Activated naive CD4-positive, alpha-beta T cell treated with anti-CD3 and anti-CD28 coated beads, Interleukin-2, amount 10 ng/mL, durations not matched to agents 5 hours and 36 hours (primary cell): ENCODE results near the gene PKDREJ. TPM values are rescaled to one million over a fixed set of nuclear protein-coding genes. Genes with fewer than 3 reads are reported as not detected.

Source experiments
- total RNA-seq, 2 experiments: library from RNA; stranded (reverse); gene quantifications; one replicate each; pipeline ENCODE4 v1.2.3, GENCODE V29; 2021

The PKDREJ gene
- total RNA-seq, result not detected

GRCh38 chr22:46263216-46263590, at the start of gene PKDREJ:
PKDREJ (minus strand) TSS chr22:46263343; CDS start chr22:46263322, 21 bp downstream.

GRCh38 chr22:46296257-46297150, 33.4 kb upstream of the PKDREJ start, which contains the start of gene GTSE1:
GTSE1 (plus strand) TSS chr22:46296870; CDS start chr22:46297401, 531 bp downstream.

GRCh38 chr22:46267431-46268279, 4.5 kb upstream of the PKDREJ start, which contains the start of gene TTC38:
TTC38 (plus strand) TSS chr22:46268008; CDS start chr22:46268040, 32 bp downstream.

GRCh38 chr22:46250035-46250782, 12.9 kb downstream of the PKDREJ start, which contains the start of gene CDPF1:
CDPF1 (minus strand) TSS chr22:46250293; CDS start chr22:46248284, 2,009 bp downstream.

Other genes with a start within 250 kb of the PKDREJ start
- gene PPARA, start 112.8 kb downstream of the PKDREJ start, total RNA-seq, result 10 to 100 TPM; 14.1 to 14.2 TPM
- 10 to 100 TPM in 1 of 2 experiments, 1 to 10 TPM in 1; 8.8 to 10.8 TPM for gene CDPF1, start 13.1 kb downstream of the PKDREJ start, total RNA-seq
- gene TTC38, start 4.7 kb upstream of the PKDREJ start, total RNA-seq, result 1 to 10 TPM; 8.0 to 9.9 TPM
- 10 to 100 TPM; 63.6 to 64.7 TPM for gene GTSE1, start 33.5 kb upstream of the PKDREJ start, total RNA-seq
- gene TRMU, start 72.4 kb upstream of the PKDREJ start, total RNA-seq, result 10 to 100 TPM; 62.8 to 68.6 TPM